IMR-90 (cell line): Measurements from ENCODE around the gene FAM98B. TPM values are rescaled to one million over a fixed set of nuclear protein-coding genes. Genes with fewer than 3 reads are reported as not detected.

Experiments used
- ATAC-seq: fragments of 200-7000 bp; cut with Tn5 transposase; 2 replicates; pipeline ENCODE4 v1.9.1; 2020; ENCODE audit warnings: low read depth, mild to moderate bottlenecking, moderate library complexity
- BruUV-seq: library from RNA; stranded (reverse); fragments of 400-500 nt; replicated peaks from 2 replicates; lab custom pipeline; 2021; lab: Mats Ljungman, UMichigan
- CTCF ChIA-PET: fragments of 300-600 bp; formaldehyde crosslinking; extraction: SDS; loops from one replicate; lab custom pipeline; 2021; ENCODE audit warnings: antibody characterized with exemption; lab: Yijun Ruan, JAX
- POLR2A ChIA-PET: fragments of 300-600 bp; sonication (Branson Sonifier 250); formaldehyde crosslinking; loops from one replicate; lab custom pipeline; 2022; ENCODE audit warnings: antibody characterized with exemption; ENCODE audit not compliant: unreplicated experiment; lab: Charles Lee
- DNase-seq: peaks from one replicate; pipeline ENCODE4 v3.0.0; 2013
- H2AFZ ChIP-seq: replicated peaks from 2 replicates; pipeline ENCODE3; 2013; ENCODE audit warnings: low read length, mild to moderate bottlenecking; ENCODE audit not compliant: poor library complexity
- H2AK5ac ChIP-seq: 2 replicates; pipeline ENCODE4 v1.6.1; 2013; ENCODE audit warnings: low read depth, low read length, inconsistent platforms
- H2AK9ac ChIP-seq: replicated peaks from 2 replicates; pipeline ENCODE3; 2013; ENCODE audit warnings: mild to moderate bottlenecking, low read depth, low read length, moderate library complexity; ENCODE audit not compliant: poor library complexity
- H2BK120ac ChIP-seq: 2 replicates; pipeline ENCODE4 v1.6.1; 2013; ENCODE audit warnings: low read depth, low read length, inconsistent platforms
- H2BK15ac ChIP-seq: 3 replicates; pipeline ENCODE4 v1.6.1; 2013; ENCODE audit warnings: low read depth, low read length, inconsistent platforms
- H2BK20ac ChIP-seq: 2 replicates; pipeline ENCODE4 v1.6.1; 2013; ENCODE audit warnings: low read depth, mild to moderate bottlenecking, inconsistent platforms, low read length, moderate library complexity
- H2BK5ac ChIP-seq: 2 replicates; pipeline ENCODE4 v1.6.1; 2013; ENCODE audit warnings: mild to moderate bottlenecking, low read depth, low read length, inconsistent platforms; ENCODE audit not compliant: poor library complexity, severe bottlenecking
- H3K14ac ChIP-seq: replicated peaks from 2 replicates; pipeline ENCODE4 v1.6.1; 2013; ENCODE audit warnings: low read depth, low read length, inconsistent platforms
- H3K18ac ChIP-seq: 2 replicates; pipeline ENCODE4 v1.6.1; 2013; ENCODE audit warnings: low read depth, low read length, control low read depth
- H3K23ac ChIP-seq: 2 replicates; pipeline ENCODE4 v1.6.1; 2013; ENCODE audit warnings: low read depth, low read length, inconsistent platforms
- H3K27ac ChIP-seq: 2 replicates; pipeline ENCODE4 v1.5.1; 2013; ENCODE audit warnings: mild to moderate bottlenecking, control low read depth, low read length; ENCODE audit not compliant: insufficient read depth
- H3K27me3 ChIP-seq: 2 replicates; pipeline ENCODE4 v1.6.1; 2013; ENCODE audit warnings: low read length; ENCODE audit not compliant: control insufficient read depth, insufficient read depth
- H3K36me3 ChIP-seq: 2 replicates; pipeline ENCODE4 v1.6.1; 2013; ENCODE audit warnings: low read length, mixed read lengths; ENCODE audit not compliant: control insufficient read depth, insufficient read depth
- H3K4ac ChIP-seq: 2 replicates; pipeline ENCODE4 v1.6.1; 2013; ENCODE audit warnings: low read depth, low read length, inconsistent platforms
- H3K4me1 ChIP-seq: 2 replicates; pipeline ENCODE4 v1.6.1; 2013; ENCODE audit warnings: low read length, mixed read lengths; ENCODE audit not compliant: control insufficient read depth, insufficient read depth
- H3K4me2 ChIP-seq: 2 replicates; pipeline ENCODE4 v1.6.1; 2013; ENCODE audit warnings: low read depth, mild to moderate bottlenecking, control low read depth, low read length, moderate library complexity
- H3K4me3 ChIP-seq: 2 replicates; pipeline ENCODE4 v1.5.1; 2013; ENCODE audit warnings: low read depth, mild to moderate bottlenecking, control low read depth, low read length, moderate library complexity; ENCODE audit not compliant: insufficient read depth
- H3K56ac ChIP-seq: 2 replicates; pipeline ENCODE4 v1.6.1; 2013; ENCODE audit warnings: low read length, inconsistent platforms; ENCODE audit not compliant: insufficient read depth; ENCODE audit errors: extremely low read depth
- H3K79me1 ChIP-seq, 2 experiments: 2 replicates each; pipeline ENCODE4 v1.6.1; 2013; ENCODE audit warnings: low read length in 2 of 2, inconsistent platforms in 1 of 2, low read depth in 1 of 2
- H3K9ac ChIP-seq: 2 replicates; pipeline ENCODE4 v1.6.1; 2013; ENCODE audit warnings: low read depth, low read length, control low read depth
- H3K9me1 ChIP-seq: 2 replicates; pipeline ENCODE4 v1.6.1; 2013; ENCODE audit warnings: low read length, inconsistent platforms; ENCODE audit not compliant: insufficient read depth
- H3K9me3 ChIP-seq: 2 replicates; pipeline ENCODE4 v1.6.1; 2013; ENCODE audit warnings: low read length; ENCODE audit not compliant: control insufficient read depth, insufficient read depth
- H4K20me1 ChIP-seq: 2 replicates; pipeline ENCODE4 v1.6.1; 2013; ENCODE audit warnings: low read length, inconsistent platforms; ENCODE audit not compliant: insufficient read depth
- H4K5ac ChIP-seq: 2 replicates; pipeline ENCODE4 v1.6.1; 2013; ENCODE audit warnings: mild to moderate bottlenecking, low read depth, low read length, control low read depth
- H4K8ac ChIP-seq, 2 experiments: 2 replicates each; pipeline ENCODE4 v1.6.1; 2013; ENCODE audit warnings: low read depth in 2 of 2, low read length in 2 of 2, control low read depth in 1 of 2, inconsistent platforms in 1 of 2
- H4K91ac ChIP-seq: 2 replicates; pipeline ENCODE4 v1.6.1; 2013; ENCODE audit warnings: low read depth, low read length, inconsistent platforms; ENCODE audit not compliant: insufficient read depth
- RCOR1 ChIP-seq: IDR thresholded peaks from 2 replicates; pipeline ENCODE4 v1.6.1; 2012; ENCODE audit warnings: mild to moderate bottlenecking, low read length, improper control_type of control experiment; ENCODE audit not compliant: insufficient replicate concordance
- WGBS, 2 experiments: methylation state at CpG; one replicate each; pipeline versions ENCODE4 v1.1.5 to v1.1.7; 2013; ENCODE audit warnings: missing lambda C conversion rate in 2 of 2; ENCODE audit not compliant: insufficient read length in 1 of 2; ENCODE audit errors: extremely low coverage in 2 of 2; 5-methylcytosine and 5-hydroxymethylcytosine counted together
- dilution Hi-C: fragments of 300-500 bp; cut with HindIII; formaldehyde crosslinking; loops from one replicate; pipeline ENCODE4 v1.14.3; 2018; ENCODE audit warnings: low sequenced_read_pairs; ENCODE audit not compliant: unreplicated experiment
- in situ Hi-C: fragments of 300-500 bp; cut with MboI; formaldehyde crosslinking; loops from 3 replicates; pipeline ENCODE4 v1.14.3; 2019; ENCODE audit warnings: low sequenced_read_pairs, inconsistent platforms, mixed read lengths
- intact Hi-C: fragments of 100-400 bp; cut with micrococcal nuclease; formaldehyde crosslinking; loops from 2 replicates; pipeline ENCODE4 v1.10.0; 2022
- polyA plus RNA-seq, 3 experiments: library from polyadenylated mRNA; depleted of rRNA; stranded (reverse); fragments of >200 nt; gene quantifications; 2 replicates each; pipeline ENCODE4 v1.2.3, GENCODE V29; 2012; ENCODE audit warnings: low replicate concordance in 1 of 3
- total RNA-seq: library from RNA; depleted of rRNA; stranded (reverse); fragments of >200 nt; gene quantifications from 2 replicates; pipeline ENCODE4 v1.2.3, GENCODE V29; 2012

Gene FAM98B
- total and polyA plus RNA-seq, 2 of the 4 experiments (the other 2 are of a cell fraction): 2.7 to 12.2 TPM

- Histone ChIP-seq H3K36me3 (peaks cover 7% of the 10 kb centered on the region), H4K8ac (no peak overlapping the region), H3K9me3 (no peaks in the 10 kb centered on the region), H3K14ac (no peak overlapping the region), H4K20me1 (peaks cover 3% of the 10 kb centered on the region; the same call in 1 of the 2 replicates), H3K4me1 (peaks cover 2% of the 10 kb centered on the region), H3K23ac (no peak overlapping the region), H4K91ac (no peak overlapping the region), H4K5ac (no peak overlapping the region), H3K9ac (no peak overlapping the region), H3K9me1 (no peaks in the 10 kb centered on the region), H3K4me3 (no peak overlapping the region), H2AK5ac (no peak overlapping the region), H3K18ac (no peak overlapping the region), H3K4ac (no peak overlapping the region), H3K27me3 (no peaks in the 10 kb centered on the region), H3K4me2 (no peak overlapping the region), H2BK15ac (no peak overlapping the region), H3K56ac (no peak overlapping the region), H2BK120ac (no peak overlapping the region), H3K27ac (no peak overlapping the region), H2AFZ (no peak overlapping the region), H2AK9ac (no peak overlapping the region), H2BK20ac (no peak overlapping the region), H3K79me1 (peaks cover 6 to 19% of the 10 kb centered on the region in 2 experiments; a peak in 3 of 4 replicates), H2BK5ac (peak overlapping the region; percentile 32)
- intact Hi-C loops: loop anchor here (5.0 kb wide), 1 partner anchor 66 kb away; no protein-coding TSS in a partner anchor
- dilution Hi-C loops: no loop called here
- BruUV-seq: no TSS peak
- no peak for TF ChIP-seq RCOR1
- POLR2A ChIA-PET: no interaction called here
- ATAC-seq (0 out of 2 replicates have a peak, but pooled peaks have one; percentile 8), DNase-seq (peak; percentile 15)
- in situ Hi-C loops: no loop called here
- CTCF ChIA-PET: interaction anchor here (0.7 to 1.6 kb wide), 3 partner anchors 10 to 220 kb away, joined by 3 to 5 read pairs (median 3); partner anchors contain the start of gene RASGRP1
- no CpG with 5 or more reads among the region's 1 CpG for WGBS, 2 experiments
Measured at GRCh38 chr15:38470816-38471215, 16.9 kb downstream of the FAM98B start.
